Measurements from ENCODE around the gene NUCKS1. TPM values are rescaled to one million over a fixed set of nuclear protein-coding genes. Genes with fewer than 3 reads are reported as not detected.

NUCKS1 gene
- polyA plus RNA-seq, 1 donor from 2014 or later: 134 TPM

- Histone ChIP-seq H2AFZ (ENCODE audit: low read depth, low read length) (no peak overlapping the region), H3K9me2 (ENCODE audit: insufficient read depth, low read length) (no peaks in the 10 kb centered on the region), H3K36me3 (ENCODE audit: insufficient read depth, low read length) (no peaks in the 10 kb centered on the region), H3K27me3 (ENCODE audit: insufficient read depth, low read depth, low read length) (no peaks in the 10 kb centered on the region), H4K20me1 (ENCODE audit: insufficient read depth) (no peaks in the 10 kb centered on the region), H3F3A (ENCODE audit: insufficient read depth, low read length, poor library complexity, severe bottlenecking) (no peaks in the 10 kb centered on the region), H3K9me3 (ENCODE audit: low read length) (no peaks in the 10 kb centered on the region), H3K4me2 (ENCODE audit: low read length) (no peak overlapping the region), H3K9ac (ENCODE audit: low read length) (no peak overlapping the region), H3K4me3 (ENCODE audit: low read length) (no peak overlapping the region), H3K79me2 (replicated peaks; ENCODE audit: insufficient read depth, low read length) (no peaks in the 10 kb centered on the region), H3K27ac (ENCODE audit: low read length) (no peak overlapping the region)
- TF ChIP-seq TAF1 (IDR thresholded peaks at IDR 0.05; ENCODE audit: low read depth) (no peak), SMC3 (conservative IDR thresholded peaks at IDR 0.05; ENCODE audit: poor library complexity) (no peak), EP300 (conservative IDR thresholded peaks at IDR 0.05; ENCODE audit: poor library complexity, severe bottlenecking) (no peak), REST (IDR thresholded peaks at IDR 0.05; ENCODE audit: borderline replicate concordance) (no peak), POLR2AphosphoS5 (IDR thresholded peaks at IDR 0.05) (no peak), RAD21 (conservative IDR thresholded peaks at IDR 0.05) (no peak), MXI1 (conservative IDR thresholded peaks at IDR 0.05; ENCODE audit: poor library complexity, severe bottlenecking) (no peak), EZH2 (IDR thresholded peaks at IDR 0.05; ENCODE audit: borderline replicate concordance, insufficient read depth, low read length, poor library complexity, severe bottlenecking) (no peak)
- TF ChIP-seq, protein P1, sequence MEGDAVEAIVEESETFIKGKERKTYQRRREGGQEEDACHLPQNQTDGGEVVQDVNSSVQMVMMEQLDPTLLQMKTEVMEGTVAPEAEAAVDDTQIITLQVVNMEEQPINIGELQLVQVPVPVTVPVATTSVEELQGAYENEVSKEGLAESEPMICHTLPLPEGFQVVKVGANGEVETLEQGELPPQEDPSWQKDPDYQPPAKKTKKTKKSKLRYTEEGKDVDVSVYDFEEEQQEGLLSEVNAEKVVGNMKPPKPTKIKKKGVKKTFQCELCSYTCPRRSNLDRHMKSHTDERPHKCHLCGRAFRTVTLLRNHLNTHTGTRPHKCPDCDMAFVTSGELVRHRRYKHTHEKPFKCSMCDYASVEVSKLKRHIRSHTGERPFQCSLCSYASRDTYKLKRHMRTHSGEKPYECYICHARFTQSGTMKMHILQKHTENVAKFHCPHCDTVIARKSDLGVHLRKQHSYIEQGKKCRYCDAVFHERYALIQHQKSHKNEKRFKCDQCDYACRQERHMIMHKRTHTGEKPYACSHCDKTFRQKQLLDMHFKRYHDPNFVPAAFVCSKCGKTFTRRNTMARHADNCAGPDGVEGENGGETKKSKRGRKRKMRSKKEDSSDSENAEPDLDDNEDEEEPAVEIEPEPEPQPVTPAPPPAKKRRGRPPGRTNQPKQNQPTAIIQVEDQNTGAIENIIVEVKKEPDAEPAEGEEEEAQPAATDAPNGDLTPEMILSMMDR (IDR thresholded peaks at IDR 0.05; ENCODE audit: poor library complexity, severe bottlenecking): no peak
Measured at GRCh38 chr1:205700865-205701401, 49.0 kb downstream of the NUCKS1 start.

GRCh38 chr1:205699416-205699815, 50.6 kb downstream of the NUCKS1 start:
- Histone ChIP-seq H3K36me3 (ENCODE audit: insufficient read depth, low read length) (no peaks in the 10 kb centered on the region), H3K27me3 (ENCODE audit: insufficient read depth, low read depth, low read length) (no peaks in the 10 kb centered on the region), H3K9me3 (ENCODE audit: low read length) (no peaks in the 10 kb centered on the region), H3K9ac (ENCODE audit: low read length) (no peak overlapping the region), H3K27ac (ENCODE audit: low read length) (no peak overlapping the region), H2AFZ (ENCODE audit: low read depth, low read length) (no peak overlapping the region), H3K9me2 (ENCODE audit: insufficient read depth, low read length) (no peaks in the 10 kb centered on the region), H3K79me2 (replicated peaks; ENCODE audit: insufficient read depth, low read length) (no peaks in the 10 kb centered on the region), H3F3A (ENCODE audit: insufficient read depth, low read length, poor library complexity, severe bottlenecking) (no peaks in the 10 kb centered on the region), H4K20me1 (ENCODE audit: insufficient read depth) (no peaks in the 10 kb centered on the region), H3K4me2 (ENCODE audit: low read length) (no peak overlapping the region), H3K4me3 (ENCODE audit: low read length) (no peak overlapping the region)
- TF ChIP-seq EP300 (conservative IDR thresholded peaks at IDR 0.05; ENCODE audit: poor library complexity, severe bottlenecking) (no peak), TAF1 (IDR thresholded peaks at IDR 0.05; ENCODE audit: low read depth) (no peak), REST (IDR thresholded peaks at IDR 0.05; ENCODE audit: borderline replicate concordance) (no peak), SMC3 (conservative IDR thresholded peaks at IDR 0.05; ENCODE audit: poor library complexity) (no peak), EZH2 (IDR thresholded peaks at IDR 0.05; ENCODE audit: borderline replicate concordance, insufficient read depth, low read length, poor library complexity, severe bottlenecking) (no peak), POLR2AphosphoS5 (IDR thresholded peaks at IDR 0.05) (no peak), RAD21 (conservative IDR thresholded peaks at IDR 0.05) (no peak), MXI1 (conservative IDR thresholded peaks at IDR 0.05; ENCODE audit: poor library complexity, severe bottlenecking) (no peak)
- TF ChIP-seq, protein P1 (IDR thresholded peaks at IDR 0.05; ENCODE audit: poor library complexity, severe bottlenecking): no peak

Measured in neural cell (in vitro differentiated cells).